Spleen (tissue), 11 donors: ENCODE data around the gene C9orf153. TPM values are rescaled to one million over a fixed set of nuclear protein-coding genes. Genes with fewer than 3 reads are reported as not detected.
"Not testable (repeated sequence)": the region's sequence is repeated elsewhere in the genome, so short reads cannot be mapped to it uniquely, and the experiment has no call there.

ENCODE experiments used
- DNase-seq: peaks from one replicate; pipeline ENCODE4 v3.0.0-alpha.2; 2020
- H3K27ac ChIP-seq, 8 donors: fragments of 200-600 bp; sonication (generic) in 7 of 8; 1 replicate in 4 of 8; 2 replicates in 4 of 8; pipeline versions ENCODE4 v1.5.0 to v1.8.0; 2016 to 2021; ENCODE audit warnings: inconsistent platforms in 4 of 8, mild to moderate bottlenecking in 4 of 8, moderate library complexity in 1 of 8
- H3K27me3 ChIP-seq, 7 donors: fragments of 200-600 bp; sonication (generic) in 6 of 7; replicated peaks in 1 of 7; 1 replicate in 4 of 7; 2 replicates in 3 of 7; pipeline versions ENCODE4 v1.5.0 to v1.8.0; 2016 to 2021; ENCODE audit warnings: inconsistent platforms in 3 of 7, mild to moderate bottlenecking in 1 of 7
- H3K36me3 ChIP-seq, 6 donors: fragments of 200-600 bp; sonication (generic) in 5 of 6; 1 replicate in 4 of 6; 2 replicates in 2 of 6; pipeline versions ENCODE4 v1.5.0 to v1.8.0; 2016 to 2021; ENCODE audit warnings: inconsistent platforms in 2 of 6
- H3K4me1 ChIP-seq, 6 donors: fragments of 200-600 bp; sonication (generic) in 5 of 6; 1 replicate in 3 of 6; 2 replicates in 3 of 6; pipeline versions ENCODE4 v1.5.0 to v1.8.0; 2016 to 2021; ENCODE audit warnings: inconsistent platforms in 3 of 6
- H3K4me3 ChIP-seq, 8 donors: fragments of 200-600 bp; sonication (generic) in 7 of 8; 1 replicate in 4 of 8; 2 replicates in 4 of 8; pipeline versions ENCODE4 v1.5.0 to v1.8.0; 2016 to 2021; ENCODE audit warnings: inconsistent platforms in 4 of 8, mild to moderate bottlenecking in 4 of 8, moderate library complexity in 2 of 8
- H3K9me3 ChIP-seq, 8 donors: fragments of 200-600 bp; sonication (generic) in 7 of 8; 1 replicate in 4 of 8; 2 replicates in 4 of 8; pipeline versions ENCODE4 v1.5.0 to v1.8.0; 2016 to 2021; ENCODE audit warnings: inconsistent platforms in 4 of 8
- CTCF ChIP-seq, 11 experiments: fragments of 200-600 bp in 7 of 11; fragments of 450-650 bp in 4 of 11; sonication (generic) in 4 of 11; IDR thresholded peaks in 8 of 11; conservative IDR thresholded peaks in 3 of 11; 1 replicate in 7 of 11; 2 replicates in 4 of 11; pipeline versions ENCODE4 v1.4.0 to v1.8.0; 2016 to 2021; ENCODE audit warnings: antibody characterized with exemption in 11 of 11, inconsistent platforms in 4 of 11, mild to moderate bottlenecking in 1 of 11
- POLR2A ChIP-seq, 3 donors: fragments of 450-650 bp; IDR thresholded peaks; one replicate each; pipeline ENCODE4 v1.5.1; 2017; ENCODE audit warnings: antibody characterized with exemption in 3 of 3, mild to moderate bottlenecking in 1 of 3
- POLR2AphosphoS5 ChIP-seq, 3 donors: sonication (generic); formaldehyde crosslinking; IDR thresholded peaks; one replicate each; pipeline ENCODE4 v1.5.1; 2017; ENCODE audit warnings: antibody characterized with exemption in 3 of 3
- WGBS, 5 donors: extraction: QIAGEN DNeasy Blood & Tissue Kit in 3 of 5; methylation state at CpG; one replicate each; pipeline versions ENCODE4 v1.1.5 to v1.1.7; 2013 to 2018; 5-methylcytosine and 5-hydroxymethylcytosine counted together
- intact Hi-C: fragments of 100-400 bp; cut with DNase I; formaldehyde crosslinking; loops from one replicate; pipeline ENCODE4 v1.15.0; 2023; ENCODE audit warnings: low total_unique reads
- polyA plus RNA-seq, 3 donors: library from polyadenylated mRNA; stranded (reverse); fragments of 200-250 nt; gene quantifications; one replicate each; pipeline ENCODE4 v1.2.1, GENCODE V29; 2013
- total RNA-seq, 7 donors: library from RNA; depleted of rRNA in 3 of 7; stranded (reverse); fragments of >200 nt in 3 of 7; fragmentation: NEBNext Ultra II Directional in 4 of 7; extraction: Animal tissue kit (Norgen Biotek cat#: 25700) in 4 of 7; gene quantifications; one replicate each; pipeline versions ENCODE4 v1.1.0 to v1.2.1, GENCODE V29; 2016 to 2021
- donor health status: healthy with polysubstance abuse.
- donor health status: DM: no; HTN: no; CAD: no; lungs with moderate emphysema.
- donor health status: DM: no; HTN: no; CAD: no.
- donor health status: Bipolar disorder and iron deficiency.
- donor health status: healthy.
- donor health status: DM: no; HTN: no; CAD: no.
- donor health status: DM: yes; HTN: yes; CAD: no.

C9orf153 gene
- total and polyA plus RNA-seq, 10 donors: 0.13 to 1.9 (median 0.43) TPM

DNA sequence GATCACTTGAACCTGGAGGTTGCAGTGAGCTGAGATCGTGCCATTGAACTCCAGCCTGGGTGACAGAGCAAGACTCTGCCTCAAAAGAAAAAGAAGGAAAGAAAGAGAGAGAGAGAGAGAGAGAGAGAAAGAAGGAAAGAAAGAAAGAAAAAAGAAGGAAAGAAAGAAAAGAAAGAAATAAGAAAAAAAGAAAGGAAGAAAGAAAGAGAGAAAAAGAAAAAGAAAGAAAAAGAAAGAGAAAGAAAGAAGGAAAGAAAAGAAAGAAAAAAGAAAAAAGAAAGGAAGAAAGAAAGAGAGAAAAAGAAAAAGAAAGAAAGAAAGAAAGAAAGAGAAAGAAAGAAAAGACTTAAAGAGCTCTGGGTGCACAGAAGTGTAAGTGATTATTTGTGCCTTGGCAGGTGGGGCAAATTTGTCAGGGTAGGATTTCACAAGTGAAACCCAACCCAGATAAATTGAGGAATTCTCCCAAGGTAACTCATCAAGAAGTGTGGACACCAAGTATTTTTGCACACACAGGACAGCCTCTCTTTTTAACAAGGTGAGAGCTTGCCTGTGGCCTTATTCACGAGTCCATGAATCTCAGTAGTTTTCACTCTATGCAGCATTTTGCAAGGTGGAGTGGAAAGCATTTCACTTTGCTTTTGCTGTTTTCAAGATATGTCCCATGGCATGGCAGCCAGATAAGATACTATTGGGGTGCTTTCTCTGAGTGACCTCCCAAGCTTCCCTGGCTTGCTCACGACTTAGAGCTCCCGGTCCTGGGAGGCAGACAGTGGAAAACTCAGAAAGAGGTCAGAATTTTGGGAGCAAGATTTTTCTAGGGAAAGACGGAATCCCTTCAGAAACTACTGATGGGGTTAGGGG lies 57.8 kb downstream of the C9orf153 start:
- Histone ChIP-seq H3K4me1 (peaks cover 0 to 3% (median 0%) of the 10 kb centered on the region in 6 donors), H3K27ac (no peak overlapping the region), H3K36me3 (no peaks in the 10 kb centered on the region), H3K27me3 (no peaks in the 10 kb centered on the region), H3K4me3 (no peak overlapping the region), H3K9me3 (no peaks in the 10 kb centered on the region)
- TF ChIP-seq POLR2A (IDR thresholded peaks at IDR 0.05) (no peak), CTCF (IDR thresholded peaks at IDR 0.05 in 8 of 11, conservative IDR thresholded peaks at IDR 0.05 in 3 of 11) (no peak), POLR2AphosphoS5 (IDR thresholded peaks at IDR 0.05) (no peak)
- WGBS, 5 donors: 84 to 90% (median 85%) methylated on average over 5 of the region's 5 CpGs
- no peak for DNase-seq
- intact Hi-C loops: no loop called here

GRCh38 chr9:86200599-86201162 lies 58.8 kb downstream of the C9orf153 start:
- Histone ChIP-seq H3K27ac (no peak overlapping the region), H3K27me3 (no peaks in the 10 kb centered on the region), H3K4me1 (peaks cover 0 to 3% (median 0%) of the 10 kb centered on the region in 6 donors), H3K4me3 (no peak overlapping the region), H3K9me3 (no peaks in the 10 kb centered on the region), H3K36me3 (no peaks in the 10 kb centered on the region)
- TF ChIP-seq POLR2AphosphoS5 (IDR thresholded peaks at IDR 0.05) (no peak), POLR2A (IDR thresholded peaks at IDR 0.05) (no peak), CTCF (IDR thresholded peaks at IDR 0.05 in 8 of 11, conservative IDR thresholded peaks at IDR 0.05 in 3 of 11) (no peak)
- intact Hi-C loops: no loop called here
- WGBS, 5 donors: 47 to 67% (median 63%) methylated on average over 2 of the region's 2 CpGs
- DNase-seq: no peak

GRCh38 chr9:86193088-86193487 lies 66.4 kb downstream of the C9orf153 start:
- H3K9me3 ChIP-seq: peaks cover 5 to 50% (median 44%) of the 10 kb centered on the region in 8 donors
- no peak for DNase-seq
- TF ChIP-seq POLR2AphosphoS5 (IDR thresholded peaks at IDR 0.05) (no peak), CTCF (IDR thresholded peaks at IDR 0.05 in 8 of 11, conservative IDR thresholded peaks at IDR 0.05 in 3 of 11) (no peak), POLR2A (IDR thresholded peaks at IDR 0.05) (no peak)
- H3K27ac ChIP-seq: no peak overlapping the region
- intact Hi-C loops: no loop called here
- H3K36me3 ChIP-seq: no peaks in the 10 kb centered on the region
- WGBS, 5 donors: 66 to 79% (median 76%) methylated on average over 4 of the region's 4 CpGs
- no peaks in the 10 kb centered on the region for H3K4me1 ChIP-seq
- no peaks in the 10 kb centered on the region for H3K27me3 ChIP-seq
- H3K4me3 ChIP-seq: no peak overlapping the region

GRCh38 chr9:86190700-86191099 lies 68.8 kb downstream of the C9orf153 start:
- DNase-seq, H3K36me3 ChIP-seq, H3K27me3 ChIP-seq, H3K4me3 ChIP-seq, intact Hi-C loops, H3K4me1 ChIP-seq, H3K27ac ChIP-seq: not testable (repeated sequence)
- 68 to 88% (median 78%) methylated on average over 1 of the region's 1 CpG for WGBS, 5 donors
- peaks cover 5 to 56% (median 48%) of the 10 kb centered on the region in 8 donors for H3K9me3 ChIP-seq
